Measurements from ENCODE around the gene COL15A1.

DNA sequence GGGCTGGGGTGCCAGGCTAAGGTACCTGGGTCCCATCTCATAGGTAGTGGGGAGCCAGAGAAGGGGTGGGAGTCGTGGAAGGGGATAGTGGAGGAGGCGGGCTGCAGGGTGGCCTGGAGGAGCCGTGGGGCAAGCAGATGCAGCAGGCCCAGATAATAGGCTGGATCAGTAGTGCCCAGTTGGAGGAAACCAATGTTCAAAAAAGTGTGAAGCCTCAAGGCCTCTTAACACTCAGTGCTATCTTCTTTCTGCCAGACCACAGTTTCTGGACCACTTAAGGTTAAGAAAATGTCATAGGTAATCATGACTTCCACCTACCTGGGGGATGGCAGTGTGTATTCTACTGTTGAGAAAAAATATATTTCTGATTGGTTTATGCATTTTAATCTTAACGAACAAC is 97.9 kb downstream of the COL15A1 start:
- no peak for TF ChIP-seq EZH2phosphoT487 (IDR thresholded peaks at IDR 0.05; ENCODE audit: borderline replicate concordance, low read length)
- TF ChIP-seq, protein P1, sequence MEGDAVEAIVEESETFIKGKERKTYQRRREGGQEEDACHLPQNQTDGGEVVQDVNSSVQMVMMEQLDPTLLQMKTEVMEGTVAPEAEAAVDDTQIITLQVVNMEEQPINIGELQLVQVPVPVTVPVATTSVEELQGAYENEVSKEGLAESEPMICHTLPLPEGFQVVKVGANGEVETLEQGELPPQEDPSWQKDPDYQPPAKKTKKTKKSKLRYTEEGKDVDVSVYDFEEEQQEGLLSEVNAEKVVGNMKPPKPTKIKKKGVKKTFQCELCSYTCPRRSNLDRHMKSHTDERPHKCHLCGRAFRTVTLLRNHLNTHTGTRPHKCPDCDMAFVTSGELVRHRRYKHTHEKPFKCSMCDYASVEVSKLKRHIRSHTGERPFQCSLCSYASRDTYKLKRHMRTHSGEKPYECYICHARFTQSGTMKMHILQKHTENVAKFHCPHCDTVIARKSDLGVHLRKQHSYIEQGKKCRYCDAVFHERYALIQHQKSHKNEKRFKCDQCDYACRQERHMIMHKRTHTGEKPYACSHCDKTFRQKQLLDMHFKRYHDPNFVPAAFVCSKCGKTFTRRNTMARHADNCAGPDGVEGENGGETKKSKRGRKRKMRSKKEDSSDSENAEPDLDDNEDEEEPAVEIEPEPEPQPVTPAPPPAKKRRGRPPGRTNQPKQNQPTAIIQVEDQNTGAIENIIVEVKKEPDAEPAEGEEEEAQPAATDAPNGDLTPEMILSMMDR (IDR thresholded peaks at IDR 0.05; ENCODE audit: low read depth, low read length, poor library complexity, severe bottlenecking) = no peak
